Esophagus mucosa (tissue), 1 donor: Measurements from ENCODE around the gene IPO7. TPM values are rescaled to one million over a fixed set of nuclear protein-coding genes. Genes with fewer than 3 reads are reported as not detected.
"Not testable (repeated sequence)": the region's sequence is repeated elsewhere in the genome, so short reads cannot be mapped to it uniquely, and the experiment has no call there.

Source experiments
- ATAC-seq: fragments of 200-7000 bp; cut with Tn5 transposase; one replicate; pipeline ENCODE4 v1.9.1; 2020
- total RNA-seq: library from RNA; stranded (reverse); gene quantifications from one replicate; pipeline ENCODE4 v1.2.4, GENCODE V29; 2023
- donor health status: DM: yes; HTN: yes; CAD: no.

Gene IPO7
- total RNA-seq: 72.1 TPM

DNA sequence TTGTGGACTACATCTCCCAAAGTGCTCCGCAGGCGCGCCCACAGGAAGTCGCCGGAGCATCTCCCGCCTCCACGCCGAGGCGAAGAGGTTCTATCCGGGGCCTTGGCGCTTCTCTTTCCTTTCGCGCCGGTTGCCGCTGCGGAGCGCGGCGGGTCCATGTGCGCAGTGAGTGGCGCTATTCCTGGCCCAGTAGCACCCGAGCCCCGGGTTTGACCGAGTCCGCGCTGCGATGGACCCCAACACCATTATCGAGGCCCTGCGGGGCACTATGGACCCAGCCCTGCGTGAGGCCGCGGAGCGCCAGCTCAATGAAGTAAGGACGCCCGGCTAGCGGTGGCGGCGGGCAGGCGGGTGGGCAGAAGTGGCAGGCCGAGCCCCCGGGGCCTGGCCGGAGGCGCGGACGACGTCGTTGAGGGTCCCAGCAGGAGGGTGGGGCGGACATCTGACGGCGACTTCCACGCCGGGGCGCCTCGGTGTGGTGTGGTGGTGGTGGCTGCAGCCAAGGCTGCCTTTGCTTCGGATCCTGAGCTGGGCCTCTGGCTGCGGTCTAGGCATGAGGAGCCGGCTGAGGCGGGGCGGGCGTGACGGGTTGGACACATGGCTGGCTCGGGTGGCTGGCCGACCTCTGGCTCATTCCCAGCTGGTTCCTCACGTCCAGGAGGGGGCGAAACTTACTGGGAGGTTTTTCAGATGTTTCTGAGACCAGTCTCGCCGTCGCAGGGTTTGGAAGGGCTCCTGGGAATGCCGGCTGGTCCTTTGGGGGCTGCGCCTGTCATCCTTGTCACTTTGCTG, at the start of gene IPO7:
TSS of gene IPO7 (plus strand) at position 118 of the 792 bp plus-strand sequence. CDS start at position 230, 112 bp downstream.
- ATAC-seq: peak; percentile 98

DNA sequence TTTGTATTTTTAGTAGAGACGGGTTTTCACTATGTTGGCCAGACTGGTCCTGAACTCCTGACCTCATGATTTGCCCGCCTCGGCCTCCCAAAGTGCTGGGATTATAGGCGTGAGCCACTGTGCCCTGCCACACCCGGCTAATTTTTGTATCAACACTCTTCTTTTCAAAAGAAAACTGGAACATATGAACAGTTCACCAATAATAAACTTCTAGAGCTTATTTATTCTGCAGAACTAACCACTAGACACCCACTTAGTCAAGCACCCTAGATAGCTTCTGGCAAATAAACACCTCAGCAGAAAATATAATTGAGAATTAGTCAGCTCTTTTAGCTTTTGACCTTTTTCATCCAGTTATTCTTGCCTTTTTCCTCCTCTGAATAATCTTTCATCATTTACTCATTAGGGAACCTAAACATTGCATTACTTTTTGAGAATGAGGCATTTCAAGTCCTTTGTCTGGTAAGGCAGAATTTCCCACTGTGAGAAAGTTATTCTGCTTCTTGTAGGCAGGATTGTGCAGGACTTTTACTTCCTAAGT, 42.7 kb upstream of the IPO7 start:
- peak; percentile 36 for ATAC-seq

DNA sequence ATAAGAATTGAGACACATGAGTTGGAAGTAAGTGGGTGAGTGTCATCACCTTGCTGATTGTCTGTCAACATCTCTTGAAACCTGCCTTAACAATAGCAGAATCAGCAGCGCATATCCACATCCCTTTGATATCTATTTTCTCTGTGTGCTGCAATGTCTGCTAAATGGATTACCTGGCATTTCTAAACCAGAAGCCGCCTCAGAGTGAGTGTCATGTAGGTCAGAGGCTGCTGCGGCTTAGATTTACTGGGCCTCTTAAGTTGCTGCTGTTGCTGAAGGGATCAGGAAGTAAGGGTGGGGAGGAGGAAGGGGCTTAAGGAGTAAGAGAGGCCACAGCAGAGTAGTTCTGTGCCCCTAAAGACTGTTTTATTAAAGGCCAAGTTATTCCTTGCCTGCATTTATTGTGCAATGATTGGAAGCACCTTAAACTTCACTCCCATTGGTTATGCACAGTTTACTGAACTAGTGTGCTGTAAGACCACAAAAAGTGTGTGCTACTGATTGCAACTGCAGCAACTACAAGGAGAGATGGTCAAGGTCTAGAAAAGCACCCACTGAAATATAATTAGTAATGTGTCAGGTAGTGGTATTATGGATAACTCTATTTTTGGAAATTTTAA, 40.3 kb upstream of the IPO7 start:
- ATAC-seq: no peak

DNA sequence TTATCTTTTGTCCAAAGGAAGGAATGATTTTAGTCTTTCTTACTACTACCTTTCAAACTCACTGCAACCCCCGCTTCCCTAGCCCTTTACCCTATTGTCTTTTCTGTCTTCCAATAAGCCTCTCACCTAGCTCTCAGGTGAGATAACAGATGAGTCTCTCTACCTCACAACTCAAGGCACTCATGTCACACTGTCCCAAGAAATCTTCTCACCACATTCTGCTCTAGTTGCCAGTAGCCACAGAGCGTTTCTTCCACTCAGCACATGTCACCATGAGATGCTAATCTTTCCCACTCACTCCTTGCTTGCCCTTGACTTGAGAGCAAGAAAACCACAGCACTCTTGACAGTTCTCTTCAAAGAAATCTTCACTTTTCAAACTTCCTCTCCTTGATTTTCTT, 37.4 kb upstream of the IPO7 start:
- peak; percentile 22 for ATAC-seq

DNA sequence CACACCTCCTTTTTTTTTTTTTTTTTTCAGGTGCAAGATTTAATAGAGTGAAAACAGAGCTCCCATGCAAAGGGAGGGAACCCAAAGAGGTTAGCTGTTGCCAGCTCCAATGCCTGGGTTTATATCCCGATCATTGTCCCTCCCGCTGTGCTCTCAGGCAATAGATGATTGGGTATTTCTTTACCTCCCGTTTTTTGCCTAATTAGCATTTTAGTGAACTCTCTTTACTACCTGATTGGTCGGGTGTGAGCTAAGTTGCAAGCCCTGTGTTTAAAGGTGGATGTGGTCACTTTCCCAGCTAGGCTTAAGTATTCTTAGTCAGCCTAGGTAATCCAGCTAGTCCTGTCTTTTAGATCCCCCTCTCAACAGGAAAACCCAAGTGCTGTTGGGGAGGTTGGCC, 36.7 kb upstream of the IPO7 start:
- not testable (repeated sequence) for ATAC-seq

DNA sequence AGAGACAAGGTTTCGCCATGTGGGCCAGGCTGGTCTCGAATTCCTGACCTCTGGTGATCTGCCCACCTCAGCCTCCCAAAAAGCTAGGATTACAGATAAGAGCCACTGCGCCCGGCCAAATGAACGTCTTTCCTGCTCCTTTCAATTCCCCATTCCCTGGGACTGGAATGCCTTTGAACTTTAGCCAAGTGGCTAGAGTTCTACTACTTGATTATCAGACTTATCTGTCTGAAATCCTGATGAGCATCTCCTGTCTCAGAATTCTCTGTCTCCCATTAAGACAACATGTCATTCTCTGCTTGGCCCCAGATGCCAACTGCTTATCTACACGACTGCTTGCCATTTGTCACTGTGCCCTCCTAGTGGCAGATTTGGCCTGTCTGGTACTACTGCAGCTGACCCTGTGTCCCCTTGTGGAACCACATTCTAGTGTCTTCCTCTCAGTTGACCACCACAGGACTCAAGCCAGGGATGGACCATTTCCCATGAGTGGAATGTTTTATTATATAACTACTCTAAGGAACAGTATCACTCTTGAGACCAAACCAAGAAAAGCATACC, 33.1 kb upstream of the IPO7 start:
- ATAC-seq: no peak

DNA sequence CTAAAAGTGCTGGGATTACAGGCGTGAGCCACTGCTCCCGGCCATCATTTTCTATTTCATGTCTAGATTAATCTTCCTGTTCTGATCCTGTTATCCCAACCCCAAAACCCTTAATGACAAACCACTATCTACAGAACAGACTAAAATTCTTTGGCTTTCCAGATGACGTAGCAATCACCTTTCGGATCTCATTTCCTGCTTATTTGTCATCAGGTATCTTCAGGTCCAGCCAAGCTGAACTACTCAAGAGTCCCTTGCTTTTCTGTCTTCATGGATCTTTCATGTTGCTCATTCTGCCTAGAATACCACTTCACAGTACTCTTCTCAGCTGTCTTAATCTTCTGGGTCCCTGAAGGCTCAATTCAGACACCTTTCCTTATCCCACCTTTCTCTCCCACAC, 27.4 kb upstream of the IPO7 start:
- ATAC-seq: no peak

DNA sequence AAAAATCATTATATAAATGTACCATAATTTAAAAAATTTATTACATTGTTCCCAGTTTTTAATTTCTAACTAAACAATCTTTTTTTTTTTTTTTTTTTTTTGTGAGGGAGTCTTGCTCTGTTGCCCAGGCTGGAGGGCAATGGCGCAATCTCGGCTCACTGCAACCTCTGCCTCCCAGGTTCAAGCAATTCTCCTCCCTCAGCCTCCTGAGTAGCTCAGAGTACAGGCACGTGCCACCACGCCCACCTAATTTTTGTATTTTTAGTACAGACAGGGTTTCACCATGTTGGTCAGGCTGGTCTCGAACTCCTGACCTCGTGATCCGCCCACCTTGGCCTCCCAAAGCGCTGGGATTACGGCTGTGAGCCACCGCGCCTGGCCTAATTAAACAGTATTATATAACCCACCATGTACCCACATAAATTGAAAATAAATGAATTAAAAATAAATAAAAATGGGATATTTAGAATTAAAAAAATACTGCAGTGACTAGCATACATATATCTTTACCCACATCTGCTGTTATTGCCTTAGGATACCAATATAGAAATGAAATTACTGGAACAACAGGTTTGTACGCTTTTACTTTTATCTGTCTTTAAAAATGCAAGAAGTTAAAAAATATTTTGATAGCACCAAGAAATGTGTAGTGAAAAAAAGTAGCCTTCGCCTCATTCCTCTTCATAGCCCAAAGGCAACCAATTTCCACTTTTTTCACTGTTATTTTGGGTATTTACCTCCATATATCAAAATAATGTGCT, 23.4 kb upstream of the IPO7 start:
- not testable (repeated sequence) for ATAC-seq

DNA sequence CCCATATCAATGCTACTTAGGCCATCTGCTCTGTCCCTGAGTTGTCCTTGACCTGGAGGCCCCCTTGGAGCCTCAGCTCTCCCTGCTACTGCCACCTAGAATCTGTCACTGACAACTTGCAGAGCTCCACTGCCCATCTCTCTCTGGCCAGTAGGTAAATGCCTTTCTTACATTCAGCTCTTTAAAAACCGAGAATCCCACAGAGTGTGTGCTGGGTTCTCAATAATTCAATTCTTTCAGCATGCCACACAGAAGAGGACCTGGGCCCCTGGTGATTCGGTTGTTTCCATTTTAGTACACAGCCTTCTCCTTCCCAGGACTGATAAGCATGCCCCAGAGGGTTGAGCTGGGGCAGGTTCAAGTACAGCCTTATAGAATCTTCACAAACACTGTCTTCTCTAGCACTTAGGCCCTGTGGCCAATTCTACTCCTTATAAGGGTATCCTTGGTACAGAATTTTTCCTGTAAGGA, 22.0 kb upstream of the IPO7 start:
- ATAC-seq: no peak

DNA sequence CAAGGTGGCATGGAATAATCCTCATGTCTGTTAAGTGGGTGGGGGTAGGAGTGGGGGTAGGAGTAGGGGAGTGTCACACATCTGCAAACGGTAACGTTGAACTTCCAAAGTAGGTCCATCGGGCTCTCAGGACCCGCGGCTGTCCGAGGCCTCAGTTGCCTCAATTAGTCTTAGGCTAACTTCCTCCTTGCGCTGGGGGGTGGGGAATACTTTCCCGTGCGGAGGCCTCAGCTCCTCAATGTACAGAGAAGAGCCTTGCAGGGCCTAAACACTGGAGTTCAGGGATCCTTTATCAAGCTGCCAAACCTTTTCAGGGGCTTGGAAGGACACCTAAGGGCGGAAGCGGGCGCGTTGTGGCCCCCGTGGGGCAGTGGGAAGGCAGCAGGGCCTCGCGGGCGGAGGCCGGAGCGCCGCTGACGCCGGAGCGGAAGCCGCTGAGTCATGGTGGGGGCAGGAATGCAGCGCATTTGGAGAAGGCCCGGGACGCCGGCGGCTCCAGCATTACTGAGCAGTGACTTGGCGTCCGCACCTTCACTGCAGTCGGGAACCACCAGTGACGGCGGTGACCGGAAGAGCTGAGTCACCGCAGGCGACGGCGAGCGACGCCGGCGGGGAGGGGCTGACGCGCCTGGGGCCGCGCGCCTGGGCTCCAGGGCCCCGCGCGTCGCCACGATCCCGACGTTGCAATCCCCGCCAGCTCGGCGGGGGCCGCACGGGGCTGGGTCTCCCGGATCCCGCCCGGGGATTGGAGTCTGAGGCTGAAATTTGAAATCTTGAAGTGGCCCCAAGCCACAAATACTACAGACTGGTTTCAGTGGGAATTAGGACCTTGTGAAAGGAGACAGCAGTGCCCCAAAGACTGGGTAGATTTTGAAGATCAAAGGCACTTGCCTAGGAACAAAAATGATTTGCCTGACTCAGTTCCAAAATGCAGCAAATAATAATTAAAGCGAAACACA, 20.2 kb upstream of the IPO7 start:
- peak; percentile 98 for ATAC-seq

DNA sequence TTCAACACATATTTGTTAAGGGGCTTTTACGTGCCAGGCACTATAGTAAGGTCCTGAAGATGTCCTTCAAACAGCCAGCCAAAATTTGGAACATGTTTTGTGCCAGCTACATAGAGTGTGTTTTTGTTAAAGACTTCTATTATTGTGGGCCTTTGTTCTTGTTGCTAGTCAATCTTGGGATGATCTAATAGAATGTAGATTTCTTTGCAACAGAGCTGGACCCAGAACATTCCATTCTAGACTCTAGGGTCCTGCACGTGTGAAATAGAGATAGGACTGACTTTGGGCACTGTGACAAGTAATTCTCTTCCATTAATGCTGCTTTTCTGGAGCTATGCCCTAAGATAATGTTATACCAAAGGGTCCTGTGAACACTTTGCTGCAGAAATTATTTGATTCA, 16.9 kb upstream of the IPO7 start:
- no peak for ATAC-seq

DNA sequence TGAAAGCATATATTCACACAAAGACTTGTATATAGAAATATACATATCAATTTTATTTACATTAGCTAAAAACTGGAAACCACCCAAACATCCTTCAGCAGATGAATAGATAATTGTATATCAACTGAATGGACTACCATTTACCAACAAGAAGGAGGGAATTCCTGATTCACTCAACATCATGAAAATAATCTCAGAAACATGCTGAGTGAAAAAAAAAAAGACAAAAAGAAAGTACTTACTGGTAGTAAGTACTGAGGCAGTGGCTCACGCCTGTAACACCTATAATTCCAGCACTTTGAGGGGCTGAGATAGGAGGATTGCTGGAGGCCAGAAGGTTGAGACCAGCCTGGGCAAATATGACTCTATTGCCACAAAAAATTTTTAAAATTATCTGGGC, 7.4 kb upstream of the IPO7 start:
- ATAC-seq: no peak

DNA sequence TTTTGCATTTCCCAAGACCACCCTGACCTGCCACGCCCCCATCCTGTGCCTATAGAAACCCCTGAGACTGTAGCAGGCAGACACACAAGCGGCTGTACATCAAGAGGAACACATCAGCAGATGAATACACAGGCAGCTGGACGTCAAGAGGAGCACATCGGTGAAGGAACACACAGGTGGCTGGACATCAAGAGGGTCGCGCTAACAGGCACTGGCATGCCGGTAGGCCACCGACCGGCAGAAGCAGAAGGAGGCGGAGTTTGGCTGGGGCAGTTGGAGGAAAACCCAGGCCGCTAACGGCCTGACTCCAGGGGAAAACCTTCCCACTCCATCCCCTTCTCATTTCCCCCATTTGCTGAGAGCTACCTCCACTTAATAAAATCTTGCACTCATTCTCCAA, 5.4 kb upstream of the IPO7 start:
- ATAC-seq: no peak

DNA sequence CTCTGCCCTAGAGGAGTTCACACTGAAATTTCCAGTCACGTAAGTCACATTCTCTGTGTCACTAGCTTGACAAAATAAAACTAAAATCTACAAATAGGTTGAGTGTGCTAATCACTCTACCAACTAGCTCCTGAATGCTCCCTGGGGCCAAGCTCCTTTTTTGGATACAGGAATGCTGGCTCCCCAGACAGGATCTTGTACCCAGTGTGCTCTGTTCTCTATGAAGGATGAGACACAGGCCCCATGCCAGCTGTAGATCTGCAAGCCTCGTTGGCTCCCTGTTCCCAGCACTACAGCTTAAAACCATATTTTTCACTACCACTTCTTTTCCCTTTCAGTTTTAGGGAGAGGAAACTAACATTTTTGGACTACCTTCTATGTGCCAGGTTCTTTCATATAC, 3.7 kb upstream of the IPO7 start:
- ATAC-seq: no peak

DNA sequence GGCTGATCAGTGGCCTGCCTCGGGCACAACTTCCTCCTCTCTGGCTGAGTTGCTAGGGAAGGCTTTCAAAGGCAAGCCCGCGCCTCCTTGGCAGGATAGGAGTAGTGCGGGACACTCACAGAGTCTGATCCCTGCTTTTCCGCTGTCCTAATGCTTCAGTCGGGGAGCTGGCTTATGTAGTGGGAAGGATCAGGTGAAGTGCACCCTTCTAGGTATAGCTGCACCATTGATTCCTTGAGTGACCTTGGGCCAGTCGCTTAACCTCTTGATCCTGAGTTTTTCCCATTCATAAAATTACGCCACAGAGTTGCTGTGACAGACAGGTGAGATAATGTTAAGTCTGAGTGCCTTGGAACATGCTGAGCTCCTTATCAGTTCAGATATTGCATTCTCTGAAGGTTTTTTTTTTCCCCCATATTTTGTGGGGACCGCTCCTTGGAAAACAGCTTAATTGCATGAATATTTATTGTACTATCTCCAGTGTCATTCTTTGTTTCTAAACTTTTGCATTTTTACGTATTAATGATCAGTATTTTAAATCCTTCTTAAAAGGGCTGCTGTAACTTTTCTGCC, 961 bp downstream of the IPO7 start:
- peak; percentile 68 for ATAC-seq

DNA sequence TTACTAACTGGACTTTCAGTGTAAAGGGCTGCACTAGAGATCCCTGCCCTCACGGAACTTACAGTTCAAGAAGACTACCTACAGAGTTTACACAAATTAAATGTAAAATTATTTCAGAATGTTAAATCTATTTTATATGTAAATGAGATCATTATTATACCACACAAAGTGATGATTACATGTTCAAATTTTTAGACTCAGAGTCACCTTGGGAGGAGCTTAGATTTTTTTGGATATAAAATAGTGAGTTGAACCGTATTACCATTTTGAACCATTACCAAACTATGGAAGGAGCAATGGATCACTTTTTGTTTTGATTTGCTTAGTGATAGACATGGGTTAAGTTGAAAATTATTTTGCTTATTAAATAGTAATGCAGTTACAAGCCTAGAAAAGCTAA, 1.6 kb downstream of the IPO7 start:
- ATAC-seq: no peak

DNA sequence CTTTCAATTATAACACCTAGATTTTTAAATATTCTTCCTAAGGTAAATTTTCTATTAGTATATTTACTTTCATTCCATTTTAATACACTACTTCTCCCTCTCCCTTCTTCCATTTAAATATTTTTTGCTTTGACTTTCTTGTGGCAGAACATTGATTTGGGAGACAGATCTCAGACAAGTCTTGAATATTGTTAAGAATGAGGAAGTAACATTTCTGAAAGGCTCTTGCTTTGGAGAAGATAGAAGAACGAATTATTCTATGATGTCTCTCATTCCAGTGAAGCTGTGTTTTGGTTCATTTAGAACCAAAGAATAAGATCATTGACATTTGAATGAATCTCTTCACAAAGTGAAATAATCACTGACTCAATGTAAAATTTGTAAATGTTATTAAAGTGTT, 2.4 kb downstream of the IPO7 start:
- ATAC-seq: no peak

DNA sequence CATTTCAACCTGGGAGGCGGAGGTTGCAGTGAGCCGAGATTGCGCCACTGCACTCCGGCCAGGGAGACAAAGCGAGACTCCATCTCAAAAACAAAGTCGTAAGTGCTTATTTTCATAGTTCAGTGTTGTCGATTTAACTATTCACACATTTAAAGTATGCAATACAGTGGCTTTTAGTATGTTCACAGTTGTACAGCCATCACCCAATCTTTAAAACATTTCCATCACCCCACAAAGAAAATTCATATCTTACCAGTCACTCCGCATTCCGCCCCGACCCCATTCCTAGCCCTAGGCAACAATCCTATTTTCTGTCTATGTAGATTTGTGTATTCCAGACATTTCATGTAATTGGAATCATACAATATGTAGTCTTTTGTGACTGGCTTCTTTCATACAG, 11.9 kb downstream of the IPO7 start:
- ATAC-seq: no peak

DNA sequence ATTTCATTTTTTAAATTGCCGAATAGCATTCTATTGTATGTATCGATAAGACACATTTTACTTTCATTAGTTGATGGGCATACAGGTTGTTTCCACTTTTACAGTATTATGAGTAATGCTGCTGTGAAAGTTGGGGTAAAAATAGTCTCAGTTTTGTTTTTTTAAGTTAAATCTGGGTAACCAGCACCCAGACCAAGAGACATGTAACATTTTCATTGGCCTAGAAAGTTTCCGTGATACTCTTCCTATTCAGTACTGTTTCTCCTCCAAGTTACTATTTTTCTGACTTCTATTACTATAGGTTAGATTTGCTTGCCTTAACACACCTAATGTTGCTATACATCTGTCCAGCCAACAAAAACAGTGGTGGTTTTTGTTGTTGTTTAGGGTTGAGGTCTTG, 12.3 kb downstream of the IPO7 start:
- no peak for ATAC-seq

DNA sequence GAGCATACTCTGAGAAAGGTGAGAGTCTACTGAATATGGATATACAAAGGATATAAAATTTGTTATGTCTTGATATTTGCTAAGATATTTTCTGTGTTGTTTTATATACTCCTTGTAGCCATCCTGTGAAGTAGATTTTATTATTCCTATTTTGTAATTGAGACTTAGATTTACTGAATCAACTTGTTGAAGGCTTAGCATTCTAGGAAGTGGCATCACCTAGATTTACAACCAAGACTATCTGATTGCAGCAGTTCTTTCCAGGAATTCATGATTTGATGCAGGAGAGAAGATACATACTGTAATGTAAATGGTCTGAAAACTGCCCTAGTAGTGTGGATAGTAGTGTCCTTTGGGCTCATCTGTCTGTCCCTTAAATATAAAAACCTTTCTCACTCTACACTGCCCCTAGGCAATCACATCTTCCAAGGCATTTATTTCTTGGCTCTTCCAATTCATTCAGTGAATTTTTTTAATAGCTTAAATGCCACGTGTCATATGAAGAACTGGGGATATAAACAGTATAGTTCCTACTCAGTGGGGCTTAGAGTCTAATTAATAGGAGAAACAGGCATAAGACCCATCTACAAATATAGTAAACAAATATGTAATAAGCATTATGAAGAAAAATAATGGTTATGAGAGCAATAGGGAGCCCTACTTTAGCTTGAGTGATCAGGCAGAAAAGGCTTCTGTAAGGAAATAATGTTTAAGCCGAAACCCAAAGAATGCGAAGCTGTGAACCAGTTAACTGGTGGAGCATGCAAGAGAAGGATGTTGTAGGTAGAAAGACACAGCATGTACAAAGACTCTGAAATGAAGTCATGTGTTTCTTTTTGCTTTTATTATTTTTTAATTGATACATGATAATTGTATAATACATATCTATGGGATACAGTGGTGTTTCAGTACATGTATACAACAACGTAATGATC, 13.6 kb downstream of the IPO7 start:
- no peak for ATAC-seq
